Measurements from ENCODE around the gene PCSK5. TPM values are rescaled to one million over a fixed set of nuclear protein-coding genes. Genes with fewer than 3 reads are reported as not detected.

PCSK5 gene
- total RNA-seq, 2 experiments from 2014 or later, result 14.4 to 15.2 TPM

DNA sequence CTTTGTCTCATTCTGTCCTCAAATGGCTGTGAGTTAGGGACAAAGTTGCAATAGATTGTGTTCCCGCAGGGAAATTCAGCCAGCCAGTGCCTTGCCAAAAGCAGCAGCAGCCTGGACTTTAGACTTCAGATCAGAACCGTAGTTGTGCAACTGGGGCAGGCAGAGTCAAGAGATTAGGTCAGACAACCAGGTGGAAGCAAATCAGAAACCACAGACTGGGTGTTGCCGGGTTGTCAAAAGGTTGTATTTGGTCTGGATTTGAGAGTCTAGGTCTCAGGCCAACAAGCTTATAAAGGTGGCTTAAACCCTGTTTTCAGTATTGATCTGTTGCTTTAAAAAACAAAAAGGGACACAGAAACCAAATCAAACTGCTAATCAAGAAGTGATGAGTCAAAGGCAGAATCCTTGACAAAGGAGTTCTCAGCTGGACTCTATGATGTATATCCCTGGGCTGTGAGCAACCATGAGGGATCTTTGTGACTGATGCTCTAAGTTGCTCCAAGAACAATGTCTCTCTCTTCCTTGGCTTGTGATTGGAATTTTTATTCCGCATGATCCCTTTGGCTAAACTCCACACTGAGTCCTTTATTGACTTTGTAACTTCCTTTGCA lies 482.8 kb downstream of the PCSK5 start:
- no peaks in the 10 kb centered on the region for H3K9me3 ChIP-seq (ENCODE audit: control insufficient read depth in 1 of 2, insufficient read depth in 1 of 2, low read length in 2 of 2)
- intact Hi-C loops (cut with DNase I, micrococcal nuclease), result no loop called here
- Mint-ChIP-seq H3K36me3 (ENCODE audit: low read depth) (no peaks in the 10 kb centered on the region), H3K4me3 (no peak overlapping the region), H3K27ac (no peak overlapping the region), H3K4me1 (ENCODE audit: low read depth) (no peaks in the 10 kb centered on the region), H3K27me3 (no peaks in the 10 kb centered on the region), H3K9me3 (no peaks in the 10 kb centered on the region)
- H3K36me3 ChIP-seq (ENCODE audit: insufficient read depth, low read length), result no peaks in the 10 kb centered on the region
- H3K4me1 ChIP-seq (ENCODE audit: insufficient read depth, low read length), result no peaks in the 10 kb centered on the region
- no peak for TF ChIP-seq CTCF (IDR thresholded peaks at IDR 0.05)
- H3K27me3 ChIP-seq (ENCODE audit: control insufficient read depth in 1 of 2, insufficient read depth in 2 of 2, low read length in 2 of 2), result no peaks in the 10 kb centered on the region
- POLR2A ChIA-PET, result no interaction called here
- no peak for ATAC-seq (ENCODE audit: poor library complexity)
- DNase-seq, result no peak
- no peak overlapping the region for H3K27ac ChIP-seq (ENCODE audit: low read depth in 1 of 2, low read length in 2 of 2)
- CTCF ChIA-PET, result no interaction called here
- H3K4me3 ChIP-seq (ENCODE audit: low read length), result no peak overlapping the region

DNA sequence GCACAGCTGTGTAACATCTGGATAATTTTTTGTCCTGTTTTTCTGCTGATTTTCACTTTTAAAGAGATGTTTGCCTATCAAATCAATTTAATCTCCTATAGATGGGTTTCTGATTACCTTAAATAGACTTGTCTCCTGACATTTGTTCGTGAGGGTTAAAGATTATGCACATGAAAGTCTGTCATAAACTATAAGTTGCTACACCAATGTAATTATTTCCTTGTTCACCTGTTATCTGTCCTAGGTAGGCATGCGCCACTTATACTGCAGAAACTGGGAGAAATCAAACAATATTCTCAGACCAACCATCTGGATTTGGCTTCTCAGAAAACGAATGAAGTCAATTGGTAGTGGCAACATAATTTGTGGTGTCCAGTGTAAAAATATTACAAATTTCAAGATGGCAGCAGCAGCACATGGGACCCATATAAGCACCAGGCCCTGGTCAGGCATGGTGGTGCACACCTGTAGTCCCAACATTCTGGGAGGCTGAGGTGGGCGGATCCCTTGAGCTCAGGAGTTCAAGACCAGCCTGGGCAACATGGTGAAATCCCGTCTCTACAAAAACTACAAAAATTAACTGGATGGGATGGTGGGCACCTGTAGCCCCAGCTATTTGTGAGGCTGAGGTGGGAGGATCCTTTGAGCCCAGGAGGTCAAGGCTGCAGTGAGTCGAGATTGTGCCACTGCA lies 483.5 kb downstream of the PCSK5 start:
- intact Hi-C loops (cut with DNase I, micrococcal nuclease), result no loop called here
- H3K4me3 ChIP-seq (ENCODE audit: low read length), result no peak overlapping the region
- H3K27ac Mint-ChIP-seq, result no peak overlapping the region
- ATAC-seq (ENCODE audit: poor library complexity) (no peak), DNase-seq (no peak)
- H3K4me1 ChIP-seq (ENCODE audit: insufficient read depth, low read length), result no peaks in the 10 kb centered on the region
- no peaks in the 10 kb centered on the region for H3K27me3 Mint-ChIP-seq
- POLR2A ChIA-PET, result interaction anchor here (1.0 kb wide), 1 partner anchor 21 kb away, joined by 3 read pairs; the partner anchor contains the start of gene RFK
- H3K27me3 ChIP-seq (ENCODE audit: control insufficient read depth in 1 of 2, insufficient read depth in 2 of 2, low read length in 2 of 2), result no peaks in the 10 kb centered on the region
- no peaks in the 10 kb centered on the region for H3K4me1 Mint-ChIP-seq (ENCODE audit: low read depth)
- H3K9me3 Mint-ChIP-seq, result no peaks in the 10 kb centered on the region
- no peaks in the 10 kb centered on the region for H3K36me3 Mint-ChIP-seq (ENCODE audit: low read depth)
- CTCF ChIA-PET, result no interaction called here
- no peak overlapping the region for H3K4me3 Mint-ChIP-seq
- H3K36me3 ChIP-seq (ENCODE audit: insufficient read depth, low read length), result no peaks in the 10 kb centered on the region
- no peaks in the 10 kb centered on the region for H3K9me3 ChIP-seq (ENCODE audit: control insufficient read depth in 1 of 2, insufficient read depth in 1 of 2, low read length in 2 of 2)
- no peak overlapping the region for H3K27ac ChIP-seq (ENCODE audit: low read depth in 1 of 2, low read length in 2 of 2)
- TF ChIP-seq CTCF (IDR thresholded peaks at IDR 0.05), result no peak

DNA sequence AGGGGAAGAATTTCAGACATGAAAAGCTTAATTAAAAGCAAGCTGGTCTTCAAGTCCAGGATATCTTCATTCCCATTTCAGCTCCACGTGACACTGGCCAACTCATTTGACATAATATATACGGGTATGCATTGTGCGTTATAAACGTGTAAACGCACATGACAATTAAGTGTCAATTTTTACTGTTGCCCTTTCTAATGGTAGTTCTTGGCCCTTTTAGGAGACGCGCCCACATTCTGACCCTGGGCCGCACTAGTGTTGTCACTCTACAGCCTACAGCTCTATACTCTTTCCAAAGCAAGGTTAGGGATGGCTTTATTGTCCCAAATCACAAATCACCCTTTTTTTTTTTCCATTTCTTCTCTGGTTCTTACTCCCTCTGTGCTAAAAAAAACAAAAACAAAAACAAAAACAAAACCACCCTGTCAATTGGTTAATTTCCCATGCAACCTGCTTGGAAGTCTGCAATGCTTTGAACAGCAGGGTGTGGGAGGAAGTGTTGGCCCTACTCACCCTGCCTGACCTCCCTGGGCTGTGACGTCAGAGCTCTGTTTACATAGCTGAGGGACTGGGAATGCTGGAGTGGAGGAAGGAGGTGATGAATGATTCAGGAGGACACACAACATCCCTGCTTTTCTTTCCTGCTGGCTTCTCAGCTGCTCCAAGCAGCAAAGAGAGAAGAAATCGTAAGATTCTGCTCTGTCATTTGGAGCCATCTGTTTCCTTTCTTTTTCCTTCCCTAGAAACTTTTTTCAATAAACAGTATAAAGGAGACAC lies 484.5 kb downstream of the PCSK5 start:
- Mint-ChIP-seq H3K27me3 (no peaks in the 10 kb centered on the region), H3K4me1 (ENCODE audit: low read depth) (no peaks in the 10 kb centered on the region), H3K9me3 (no peaks in the 10 kb centered on the region), H3K27ac (no peak overlapping the region), H3K4me3 (no peak overlapping the region), H3K36me3 (ENCODE audit: low read depth) (no peaks in the 10 kb centered on the region)
- Histone ChIP-seq H3K27me3 (ENCODE audit: control insufficient read depth in 1 of 2, insufficient read depth in 2 of 2, low read length in 2 of 2) (no peaks in the 10 kb centered on the region), H3K27ac (ENCODE audit: low read depth in 1 of 2, low read length in 2 of 2) (no peak overlapping the region), H3K9me3 (ENCODE audit: control insufficient read depth in 1 of 2, insufficient read depth in 1 of 2, low read length in 2 of 2) (no peaks in the 10 kb centered on the region), H3K4me3 (ENCODE audit: low read length) (no peak overlapping the region), H3K4me1 (ENCODE audit: insufficient read depth, low read length) (no peaks in the 10 kb centered on the region), H3K36me3 (ENCODE audit: insufficient read depth, low read length) (no peaks in the 10 kb centered on the region)
- ATAC-seq (ENCODE audit: poor library complexity) (no peak), DNase-seq (peak in 1 of 14 experiments; percentile 17)
- POLR2A ChIA-PET, result interaction anchor here (1.0 kb wide), 1 partner anchor 20 kb away, joined by 3 read pairs; the partner anchor contains the start of gene RFK
- CTCF ChIA-PET, result no interaction called here
- intact Hi-C loops (cut with DNase I, micrococcal nuclease), result no loop called here
- TF ChIP-seq CTCF (IDR thresholded peaks at IDR 0.05), result no peak

Measured in CD4-positive, alpha-beta T cell (primary cell).